GM18517 (cell line): Measurements from ENCODE around the gene TBC1D2B.
"Not testable (repeated sequence)": the region's sequence is repeated elsewhere in the genome, so short reads cannot be mapped to it uniquely, and the experiment has no call there.

Experiments
- ATAC-seq: cut with Tn5 transposase; IDR thresholded peaks from one replicate; pipeline ENCODE4 v1.9.1; 2021; ENCODE audit warnings: mild to moderate bottlenecking, moderate library complexity; ENCODE audit not compliant: unreplicated experiment

The TBC1D2B gene

GRCh38 chr15:77980098-77980497 lies 97.4 kb downstream of the TBC1D2B start:
- no peak for ATAC-seq

- not testable (repeated sequence) for ATAC-seq
Observed at GRCh38 chr15:77979157-77979556, 98.4 kb downstream of the TBC1D2B start.

- not testable (repeated sequence) for ATAC-seq
Observed at GRCh38 chr15:77978759-77979145, 98.8 kb downstream of the TBC1D2B start.

GRCh38 chr15:77977903-77978758 lies 99.4 kb downstream of the TBC1D2B start:
- not testable (repeated sequence) for ATAC-seq

- not testable (repeated sequence) for ATAC-seq
Observed at GRCh38 chr15:77976760-77977525, 100.6 kb downstream of the TBC1D2B start.

- not testable (repeated sequence) for ATAC-seq
Observed at GRCh38 chr15:77976095-77976450, 101.4 kb downstream of the TBC1D2B start.

- no peak for ATAC-seq
Observed at GRCh38 chr15:77975332-77976094, 102.0 kb downstream of the TBC1D2B start.

- ATAC-seq, result no peak
Observed at GRCh38 chr15:77974416-77975331, 102.8 kb downstream of the TBC1D2B start.

- no peak for ATAC-seq
Observed at GRCh38 chr15:77974098-77974414, 103.5 kb downstream of the TBC1D2B start.

- not testable (repeated sequence) for ATAC-seq
Observed at GRCh38 chr15:77973273-77974097, 104.0 kb downstream of the TBC1D2B start.

- not testable (repeated sequence) for ATAC-seq
Observed at GRCh38 chr15:77972706-77973105, 104.8 kb downstream of the TBC1D2B start.

GRCh38 chr15:77971875-77972274 lies 105.6 kb downstream of the TBC1D2B start:
- not testable (repeated sequence) for ATAC-seq

- not testable (repeated sequence) for ATAC-seq
Observed at GRCh38 chr15:77970813-77971360, 106.6 kb downstream of the TBC1D2B start.

- ATAC-seq, result no peak
Observed at GRCh38 chr15:77969055-77969454, 108.5 kb downstream of the TBC1D2B start.

GRCh38 chr15:77967798-77968197 lies 109.7 kb downstream of the TBC1D2B start:
- ATAC-seq, result no peak

GRCh38 chr15:77967235-77967615 lies 110.3 kb downstream of the TBC1D2B start:
- not testable (repeated sequence) for ATAC-seq

GRCh38 chr15:77966540-77967234 lies 110.8 kb downstream of the TBC1D2B start:
- no peak for ATAC-seq

- no peak for ATAC-seq
Observed at GRCh38 chr15:77964193-77964592, 113.3 kb downstream of the TBC1D2B start.
